Common myeloid progenitor, CD34-positive (primary cell): ENCODE data around the gene SHISA3.

Experiments used
- CTCF ChIA-PET: fragments of 350-600 bp; sonication (Branson Sonifier 250); formaldehyde crosslinking; loops from one replicate; lab custom pipeline; 2021; ENCODE audit warnings: antibody characterized with exemption; lab: Charles Lee
- POLR2A ChIA-PET: fragments of 350-600 bp; sonication (Branson Sonifier 250); formaldehyde crosslinking; loops from one replicate; lab custom pipeline; 2021; ENCODE audit warnings: antibody characterized with exemption; lab: Charles Lee
- DNase-seq, 3 donors: peaks; one replicate each; pipeline versions ENCODE4 v3.0.0 to v3.0.0-alpha.2; 2013
- H3K27ac ChIP-seq, 2 experiments: 1 replicate in 1 of 2; 2 replicates in 1 of 2; pipeline ENCODE4 v1.7.0; 2013; ENCODE audit warnings: inconsistent platforms in 2 of 2, low read length in 2 of 2, mild to moderate bottlenecking in 2 of 2, low read depth in 1 of 2, moderate library complexity in 1 of 2; ENCODE audit not compliant: severe bottlenecking in 2 of 2, insufficient read depth in 1 of 2, poor library complexity in 1 of 2
- H3K27me3 ChIP-seq, 5 experiments: replicated peaks in 2 of 5; 1 replicate in 3 of 5; 2 replicates in 2 of 5; pipeline versions ENCODE4 v1.6.1 to v1.7.0; 2013; ENCODE audit warnings: low read length in 4 of 5, mild to moderate bottlenecking in 2 of 5, moderate library complexity in 2 of 5, inconsistent platforms in 1 of 5; ENCODE audit not compliant: insufficient read depth in 5 of 5, control insufficient read depth in 4 of 5
- H3K36me3 ChIP-seq, 4 experiments: 1 replicate in 2 of 4; 2 replicates in 2 of 4; pipeline versions ENCODE4 v1.6.1 to v1.7.0; 2013; ENCODE audit warnings: low read length in 3 of 4, control low read depth in 1 of 4, mild to moderate bottlenecking in 1 of 4; ENCODE audit not compliant: control insufficient read depth in 4 of 4, insufficient read depth in 4 of 4
- H3K4me1 ChIP-seq, 4 experiments: 1 replicate in 3 of 4; 2 replicates in 1 of 4; pipeline versions ENCODE4 v1.6.1 to v1.7.1; 2013; ENCODE audit warnings: low read length in 3 of 4, mild to moderate bottlenecking in 3 of 4, control low read depth in 1 of 4, inconsistent platforms in 1 of 4, moderate library complexity in 1 of 4; ENCODE audit not compliant: control insufficient read depth in 4 of 4, insufficient read depth in 4 of 4; ENCODE audit errors: control extremely low read depth in 1 of 4
- H3K4me3 ChIP-seq, 7 experiments: 1 replicate in 4 of 7; 2 replicates in 3 of 7; pipeline versions ENCODE4 v1.5.1 to v1.7.0; 2013; ENCODE audit warnings: mild to moderate bottlenecking in 7 of 7, low read length in 6 of 7, moderate library complexity in 6 of 7, inconsistent platforms in 2 of 7, low read depth in 2 of 7, control low read depth in 1 of 7; ENCODE audit not compliant: insufficient read depth in 4 of 7, control insufficient read depth in 1 of 7; ENCODE audit errors: extremely low read depth in 1 of 7
- H3K9me3 ChIP-seq, 5 experiments: 1 replicate in 4 of 5; 2 replicates in 1 of 5; pipeline versions ENCODE4 v1.6.1 to v1.7.1; 2013; ENCODE audit warnings: low read length in 4 of 5, mild to moderate bottlenecking in 2 of 5, inconsistent platforms in 1 of 5, low read depth in 1 of 5, moderate library complexity in 1 of 5; ENCODE audit not compliant: control insufficient read depth in 4 of 5, insufficient read depth in 2 of 5; ENCODE audit errors: control extremely low read depth in 1 of 5
- WGBS: methylation state at CpG from one replicate; pipeline ENCODE4 v1.1.5; 2013; ENCODE audit not compliant: insufficient coverage; 5-methylcytosine and 5-hydroxymethylcytosine counted together

Gene SHISA3

GRCh38 chr4:42359711-42360110, 37.6 kb upstream of the SHISA3 start:
- Histone ChIP-seq H3K4me3 (no peak overlapping the region), H3K9me3 (no peaks in the 10 kb centered on the region), H3K36me3 (no peaks in the 10 kb centered on the region), H3K27me3 (peaks cover 0 to 4% (median 2%) of the 10 kb centered on the region in 5 experiments), H3K27ac (no peak overlapping the region), H3K4me1 (peaks cover 0 to 2% (median 0%) of the 10 kb centered on the region in 4 experiments)
- POLR2A ChIA-PET, result interaction anchor here (0.7 kb wide), 1 partner anchor 170 kb away, joined by 4 read pairs; no protein-coding TSS in a partner anchor
- CTCF ChIA-PET, result interaction anchor here (1.0 kb wide), 1 partner anchor 12 kb away, joined by 3 read pairs; no protein-coding TSS in a partner anchor
- peak in 1 of 3 donors; percentile 1 for DNase-seq
- 96% methylated on average over 3 of the region's 5 CpGs for WGBS

DNA sequence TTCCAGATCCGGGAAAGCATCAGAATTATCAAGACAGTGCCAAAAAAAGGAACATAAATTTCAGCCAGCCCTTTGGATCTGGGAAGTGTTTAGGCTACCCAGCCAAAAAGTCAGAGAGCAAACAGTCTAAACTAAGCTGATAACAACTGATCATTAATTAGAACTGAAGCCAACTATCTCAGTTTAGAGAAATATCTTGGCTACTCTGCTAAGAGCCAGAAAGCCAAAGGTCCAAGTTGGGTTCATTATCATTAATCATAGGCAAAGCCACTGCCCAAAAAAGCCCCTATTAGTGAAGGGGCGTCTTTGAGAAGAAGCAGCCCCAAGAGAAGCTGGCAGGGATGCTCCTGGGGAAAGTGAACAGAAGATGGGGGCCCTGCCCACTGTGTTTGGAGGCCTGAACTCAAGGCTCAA, 37.0 kb upstream of the SHISA3 start:
- no peak for DNase-seq
- WGBS, result no CpG with 5 or more reads among the region's 2 CpGs
- H3K9me3 ChIP-seq, result no peaks in the 10 kb centered on the region
- no peak overlapping the region for H3K27ac ChIP-seq
- ChIA-PET CTCF (interaction anchor here (1.0 kb wide), 1 partner anchor 12 kb away, joined by 3 read pairs; no protein-coding TSS in a partner anchor), POLR2A (no interaction called here)
- peaks cover 0 to 4% (median 2%) of the 10 kb centered on the region in 5 experiments for H3K27me3 ChIP-seq
- H3K4me1 ChIP-seq, result peaks cover 0 to 2% (median 0%) of the 10 kb centered on the region in 4 experiments
- H3K36me3 ChIP-seq, result no peaks in the 10 kb centered on the region
- no peak overlapping the region for H3K4me3 ChIP-seq

GRCh38 chr4:42361456-42361855, 35.8 kb upstream of the SHISA3 start:
- H3K36me3 ChIP-seq, result no peaks in the 10 kb centered on the region
- CTCF ChIA-PET, result no interaction called here
- peaks cover 0 to 4% (median 2%) of the 10 kb centered on the region in 5 experiments for H3K27me3 ChIP-seq
- H3K4me3 ChIP-seq, result no peak overlapping the region
- H3K9me3 ChIP-seq, result no peaks in the 10 kb centered on the region
- peaks cover 0 to 2% (median 0%) of the 10 kb centered on the region in 4 experiments for H3K4me1 ChIP-seq
- no peak overlapping the region for H3K27ac ChIP-seq
- 95% methylated on average over 8 of the region's 8 CpGs for WGBS
- no peak for DNase-seq
- POLR2A ChIA-PET, result no interaction called here

- ChIA-PET POLR2A (no interaction called here), CTCF (no interaction called here)
- Histone ChIP-seq H3K27ac (no peak overlapping the region), H3K27me3 (peaks cover 0 to 4% (median 2%) of the 10 kb centered on the region in 5 experiments), H3K36me3 (no peaks in the 10 kb centered on the region), H3K4me1 (no peaks in the 10 kb centered on the region), H3K9me3 (no peaks in the 10 kb centered on the region), H3K4me3 (no peak overlapping the region)
- no CpG with 5 or more reads among the region's 3 CpGs for WGBS
- no peak for DNase-seq
Observed at GRCh38 chr4:42362591-42362990, 34.7 kb upstream of the SHISA3 start.

DNA sequence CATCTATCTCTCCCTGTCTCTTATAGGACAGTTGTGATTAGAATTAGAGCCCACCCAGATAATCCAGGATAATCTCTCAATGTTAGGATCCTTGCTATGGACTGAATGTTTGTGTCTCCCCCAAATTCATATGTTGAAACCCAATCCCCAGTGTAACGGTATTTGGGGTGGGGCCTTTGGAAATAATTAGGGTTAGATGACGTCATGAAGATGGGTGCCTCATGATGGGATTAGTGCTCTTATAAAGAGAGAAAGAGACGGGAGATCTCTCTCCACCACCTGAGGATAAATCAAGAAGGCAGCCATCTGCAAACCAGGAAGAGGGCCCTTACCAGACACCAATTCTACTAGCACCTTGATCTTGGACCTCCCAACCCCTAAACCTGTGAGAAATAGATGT, 33.7 kb upstream of the SHISA3 start:
- ChIA-PET POLR2A (no interaction called here), CTCF (no interaction called here)
- H3K27ac ChIP-seq, result no peak overlapping the region
- no peaks in the 10 kb centered on the region for H3K4me1 ChIP-seq
- no CpG with 5 or more reads among the region's 3 CpGs for WGBS
- H3K27me3 ChIP-seq, result peaks cover 0 to 2% (median 1%) of the 10 kb centered on the region in 5 experiments
- no peak for DNase-seq
- no peak overlapping the region for H3K4me3 ChIP-seq
- no peaks in the 10 kb centered on the region for H3K36me3 ChIP-seq
- no peaks in the 10 kb centered on the region for H3K9me3 ChIP-seq

- Histone ChIP-seq H3K36me3 (no peaks in the 10 kb centered on the region), H3K9me3 (no peaks in the 10 kb centered on the region), H3K27me3 (peaks cover 0 to 2% (median 0%) of the 10 kb centered on the region in 5 experiments), H3K4me3 (no peak overlapping the region), H3K4me1 (no peaks in the 10 kb centered on the region), H3K27ac (no peak overlapping the region)
- CTCF ChIA-PET, result no interaction called here
- DNase-seq, result no peak
- POLR2A ChIA-PET, result no interaction called here
Observed at GRCh38 chr4:42364266-42365053, 32.8 kb upstream of the SHISA3 start.

- WGBS, result no CpG with 5 or more reads among the region's 1 CpG
- peaks cover 0 to 2% (median 0%) of the 10 kb centered on the region in 5 experiments for H3K27me3 ChIP-seq
- CTCF ChIA-PET, result interaction anchor here (0.6 to 1.2 kb wide), 3 partner anchors 12 to 475 kb away, joined by 3 to 5 read pairs (median 4); no protein-coding TSS in a partner anchor
Observed at GRCh38 chr4:42366959-42367358, 30.3 kb upstream of the SHISA3 start.

More at GRCh38 chr4:42366959-42367358, 30.3 kb upstream of the SHISA3 start:
- POLR2A ChIA-PET, result no interaction called here
- H3K36me3 ChIP-seq, result no peaks in the 10 kb centered on the region
- H3K9me3 ChIP-seq, result no peaks in the 10 kb centered on the region
- no peak overlapping the region for H3K27ac ChIP-seq
- no peak overlapping the region for H3K4me3 ChIP-seq
- H3K4me1 ChIP-seq, result no peaks in the 10 kb centered on the region
- DNase-seq, result no peak
